ENCODE measurements around the gene LITAF. TPM values are rescaled to one million over a fixed set of nuclear protein-coding genes. Genes with fewer than 3 reads are reported as not detected.
"Not testable (repeated sequence)": the region's sequence is repeated elsewhere in the genome, so short reads cannot be mapped to it uniquely, and the experiment has no call there.

Gene LITAF
- total RNA-seq, 1 donor from 2014 or later, result 121 TPM

DNA sequence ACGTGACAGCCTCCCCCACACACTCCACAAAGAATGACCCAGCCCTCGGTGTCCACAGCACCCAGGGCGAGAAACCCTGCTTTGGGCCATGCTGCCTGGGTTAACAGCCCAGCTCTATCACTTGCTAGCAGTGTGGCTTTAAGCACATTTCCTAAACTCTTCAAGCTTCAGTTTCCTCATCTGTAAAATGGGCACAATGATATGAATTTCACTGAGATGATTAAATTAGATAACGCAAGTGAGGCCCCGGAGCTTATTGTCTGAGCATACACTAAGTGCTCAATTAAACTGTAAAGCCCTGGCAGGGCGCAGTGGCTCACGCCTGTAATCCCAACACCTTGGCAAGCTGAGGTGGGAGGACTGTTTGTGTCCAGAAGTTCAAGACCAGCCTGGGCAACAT lies 79.4 kb downstream of the LITAF start:
- no peak overlapping the region for H3K27ac Mint-ChIP-seq
- no peaks in the 10 kb centered on the region for H3K9me3 Mint-ChIP-seq
- intact Hi-C loops (cut with micrococcal nuclease), result no loop called here
- H3K27me3 Mint-ChIP-seq (ENCODE audit: low read depth), result no peaks in the 10 kb centered on the region
- H3K36me3 Mint-ChIP-seq (ENCODE audit: low read depth), result no peaks in the 10 kb centered on the region
- peaks cover 3% of the 10 kb centered on the region for H3K4me1 Mint-ChIP-seq (ENCODE audit: low read depth)
- H3K4me3 Mint-ChIP-seq (ENCODE audit: low read depth), result no peak overlapping the region
- no peak for DNase-seq (ENCODE audit: low spot score)

- no peak for DNase-seq (ENCODE audit: low spot score)
- intact Hi-C loops (cut with micrococcal nuclease), result no loop called here
- Mint-ChIP-seq H3K4me1 (ENCODE audit: low read depth) (peaks cover 3% of the 10 kb centered on the region), H3K9me3 (no peaks in the 10 kb centered on the region), H3K36me3 (ENCODE audit: low read depth) (no peaks in the 10 kb centered on the region), H3K4me3 (ENCODE audit: low read depth) (no peak overlapping the region), H3K27ac (no peak overlapping the region), H3K27me3 (ENCODE audit: low read depth) (no peaks in the 10 kb centered on the region)
These were observed 79.9 kb downstream of the LITAF start for GRCh38 chr16:11506741-11507305.

GRCh38 chr16:11504261-11504660 lies 82.5 kb downstream of the LITAF start:
- H3K36me3 Mint-ChIP-seq (ENCODE audit: low read depth); DNase-seq (ENCODE audit: low spot score); H3K4me3 Mint-ChIP-seq (ENCODE audit: low read depth); H3K4me1 Mint-ChIP-seq (ENCODE audit: low read depth); H3K9me3 Mint-ChIP-seq; intact Hi-C loops (cut with micrococcal nuclease); H3K27ac Mint-ChIP-seq; H3K27me3 Mint-ChIP-seq (ENCODE audit: low read depth): not testable (repeated sequence)

GRCh38 chr16:11503566-11503965 lies 83.2 kb downstream of the LITAF start:
- intact Hi-C loops (cut with micrococcal nuclease), result no loop called here
- H3K36me3 Mint-ChIP-seq (ENCODE audit: low read depth), result no peaks in the 10 kb centered on the region
- H3K4me1 Mint-ChIP-seq (ENCODE audit: low read depth), result peaks cover 3% of the 10 kb centered on the region
- no peak overlapping the region for H3K4me3 Mint-ChIP-seq (ENCODE audit: low read depth)
- no peak overlapping the region for H3K27ac Mint-ChIP-seq
- H3K9me3 Mint-ChIP-seq, result no peaks in the 10 kb centered on the region
- DNase-seq (ENCODE audit: low spot score), result no peak
- H3K27me3 Mint-ChIP-seq (ENCODE audit: low read depth), result no peaks in the 10 kb centered on the region

- DNase-seq (ENCODE audit: low spot score), result no peak
- Mint-ChIP-seq H3K9me3 (no peaks in the 10 kb centered on the region), H3K4me1 (ENCODE audit: low read depth) (peaks cover 3% of the 10 kb centered on the region), H3K4me3 (ENCODE audit: low read depth) (no peak overlapping the region), H3K27me3 (ENCODE audit: low read depth) (no peaks in the 10 kb centered on the region), H3K36me3 (ENCODE audit: low read depth) (no peaks in the 10 kb centered on the region), H3K27ac (no peak overlapping the region)
- intact Hi-C loops (cut with micrococcal nuclease), result no loop called here
These were observed 84.5 kb downstream of the LITAF start for GRCh38 chr16:11502239-11502638.

DNA sequence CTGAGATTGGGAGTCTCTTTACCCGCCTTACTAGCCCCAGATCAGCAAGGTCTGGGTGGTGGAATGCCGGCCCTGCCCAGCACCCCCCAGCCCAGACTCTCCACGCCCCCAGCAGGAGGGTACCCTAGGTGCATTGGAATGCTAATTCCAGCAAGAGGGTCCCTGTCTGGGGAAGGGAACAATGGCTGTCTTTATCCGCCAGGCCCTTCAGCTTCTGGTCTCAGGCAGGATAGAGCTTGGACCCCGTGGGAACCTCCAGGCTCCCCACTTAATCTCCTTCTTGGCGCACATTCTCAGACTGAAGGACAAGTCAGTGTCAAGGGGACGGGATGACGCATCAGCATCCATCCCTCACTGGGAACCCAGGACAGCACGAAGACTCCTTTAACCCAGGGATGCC lies 85.1 kb downstream of the LITAF start:
- H3K9me3 Mint-ChIP-seq, result no peaks in the 10 kb centered on the region
- H3K36me3 Mint-ChIP-seq (ENCODE audit: low read depth), result no peaks in the 10 kb centered on the region
- no peak overlapping the region for H3K4me3 Mint-ChIP-seq (ENCODE audit: low read depth)
- intact Hi-C loops (cut with micrococcal nuclease), result no loop called here
- no peak overlapping the region for H3K27ac Mint-ChIP-seq
- no peaks in the 10 kb centered on the region for H3K27me3 Mint-ChIP-seq (ENCODE audit: low read depth)
- peaks cover 5% of the 10 kb centered on the region for H3K4me1 Mint-ChIP-seq (ENCODE audit: low read depth)
- DNase-seq (ENCODE audit: low spot score), result no peak

GRCh38 chr16:11500700-11501346 lies 85.9 kb downstream of the LITAF start:
- Mint-ChIP-seq H3K27ac (no peak overlapping the region), H3K4me3 (ENCODE audit: low read depth) (no peak overlapping the region), H3K9me3 (no peaks in the 10 kb centered on the region), H3K27me3 (ENCODE audit: low read depth) (no peaks in the 10 kb centered on the region), H3K4me1 (ENCODE audit: low read depth) (peaks cover 8% of the 10 kb centered on the region), H3K36me3 (ENCODE audit: low read depth) (no peaks in the 10 kb centered on the region)
- intact Hi-C loops (cut with micrococcal nuclease), result no loop called here
- no peak for DNase-seq (ENCODE audit: low spot score)

DNA sequence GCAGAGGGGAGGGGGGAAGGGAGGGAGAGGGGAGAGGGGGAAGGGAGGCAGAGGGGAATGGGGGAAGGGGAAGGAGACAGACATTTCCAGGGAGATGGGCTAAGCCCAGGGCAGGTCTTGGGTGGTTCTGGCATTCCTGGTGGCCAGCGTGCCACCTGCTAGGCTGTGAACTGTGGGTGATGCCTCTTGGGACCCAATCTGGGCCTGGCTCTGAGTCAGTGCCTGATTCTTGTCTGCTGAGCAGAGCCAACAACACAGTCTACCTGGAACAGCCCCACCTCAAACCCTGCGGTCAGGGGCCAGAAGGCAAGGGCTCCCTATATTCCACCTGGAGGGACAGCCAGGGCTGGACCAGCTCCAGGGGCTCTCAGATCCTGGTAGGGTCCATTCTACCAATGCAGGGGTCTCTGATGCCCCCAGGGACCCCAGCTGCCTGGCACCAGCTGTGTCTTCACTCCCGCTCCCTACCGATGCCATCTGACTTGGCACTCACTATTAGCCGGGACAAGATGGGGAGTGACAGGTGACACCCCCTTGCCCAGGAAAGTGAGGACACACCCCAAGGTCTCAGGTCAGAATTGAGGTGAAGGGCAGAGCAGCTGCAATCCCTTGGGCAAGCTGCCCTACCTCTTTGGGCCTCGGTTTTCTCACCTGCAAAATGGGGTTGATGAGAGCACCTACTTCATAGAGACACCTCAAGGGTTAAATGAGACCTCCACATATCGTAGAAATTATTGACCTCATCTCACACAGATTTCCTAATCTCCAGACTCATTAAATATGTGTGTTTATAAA lies 87.2 kb downstream of the LITAF start:
- Mint-ChIP-seq H3K36me3 (ENCODE audit: low read depth) (no peaks in the 10 kb centered on the region), H3K27me3 (ENCODE audit: low read depth) (no peaks in the 10 kb centered on the region), H3K4me1 (ENCODE audit: low read depth) (peaks cover 16% of the 10 kb centered on the region), H3K27ac (no peak overlapping the region), H3K9me3 (no peaks in the 10 kb centered on the region), H3K4me3 (ENCODE audit: low read depth) (no peak overlapping the region)
- DNase-seq (ENCODE audit: low spot score), result no peak
- intact Hi-C loops (cut with micrococcal nuclease), result no loop called here

DNA sequence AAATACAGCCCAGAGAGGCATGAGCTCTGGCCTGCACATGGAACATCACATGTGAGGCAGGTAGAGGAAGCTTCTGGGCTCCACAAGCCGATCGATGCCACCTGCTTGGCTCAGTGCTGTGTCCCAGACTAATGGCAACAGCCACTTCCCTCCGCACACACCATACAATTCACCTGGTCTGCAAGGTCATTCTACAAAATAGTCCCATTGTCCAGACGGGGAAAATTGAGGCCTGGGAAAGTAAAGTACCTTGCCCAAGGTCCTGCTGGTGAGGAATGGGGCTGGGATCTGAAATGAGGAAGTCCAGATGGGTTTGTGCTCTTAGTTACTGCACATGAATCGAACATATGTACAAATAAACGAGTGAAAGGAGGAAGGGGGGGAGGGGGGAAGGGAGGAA lies 88.0 kb downstream of the LITAF start:
- Mint-ChIP-seq H3K27me3 (ENCODE audit: low read depth) (no peaks in the 10 kb centered on the region), H3K4me3 (ENCODE audit: low read depth) (no peak overlapping the region), H3K4me1 (ENCODE audit: low read depth) (peaks cover 16% of the 10 kb centered on the region), H3K27ac (no peak overlapping the region), H3K36me3 (ENCODE audit: low read depth) (no peaks in the 10 kb centered on the region), H3K9me3 (no peaks in the 10 kb centered on the region)
- intact Hi-C loops (cut with micrococcal nuclease), result no loop called here
- DNase-seq (ENCODE audit: low spot score), result no peak

- no peaks in the 10 kb centered on the region for H3K27me3 Mint-ChIP-seq (ENCODE audit: low read depth)
- no peaks in the 10 kb centered on the region for H3K9me3 Mint-ChIP-seq
- peaks cover 16% of the 10 kb centered on the region for H3K4me1 Mint-ChIP-seq (ENCODE audit: low read depth)
- DNase-seq (ENCODE audit: low spot score), result no peak
- no peaks in the 10 kb centered on the region for H3K36me3 Mint-ChIP-seq (ENCODE audit: low read depth)
- intact Hi-C loops (cut with micrococcal nuclease), result no loop called here
- no peak overlapping the region for H3K4me3 Mint-ChIP-seq (ENCODE audit: low read depth)
- H3K27ac Mint-ChIP-seq, result no peak overlapping the region
These were observed 88.8 kb downstream of the LITAF start for GRCh38 chr16:11497851-11498289.

Other genes with a start within 250 kb of the LITAF start
- gene RMI2, start 241.5 kb downstream of the LITAF start, total RNA-seq, result 65.2 and 67.4 TPM in 2 replicates
- gene SNN, start 81.5 kb upstream of the LITAF start, total RNA-seq, result 8.6 and 9.5 TPM in 2 replicates
- gene TXNDC11, start 155.9 kb upstream of the LITAF start, total RNA-seq, result 48.0 and 53.0 TPM in 2 replicates
- 63.4 and 71.1 TPM in 2 replicates for gene ZC3H7A, start 210.3 kb upstream of the LITAF start, total RNA-seq

Data from activated T-helper 2 cell treated with anti-CD3 and anti-CD28 coated beads, Interferon-gamma antibody, Interleukin-2, Interleukin-4, amounts not matched to agents 10 μg/mL and 5 μg/mL and 100 μg/mL, durations not matched to agents 14 hours and 24 hours and 36 hours (primary cell).